Pulmonary artery endothelial cell (primary cell): Measurements from ENCODE around the gene ZFP36L1. TPM values are rescaled to one million over a fixed set of nuclear protein-coding genes. Genes with fewer than 3 reads are reported as not detected.

ENCODE experiments used
- DNase-seq: peaks from one replicate; pipeline ENCODE4 v3.0.0-alpha.2; 2011; ENCODE audit warnings: low read depth, low spot score
- total RNA-seq: library from RNA; depleted of rRNA; stranded (reverse); fragments of >200 nt; gene quantifications from 2 replicates; pipeline ENCODE4 v1.2.3, GENCODE V29; 2014

The ZFP36L1 gene
- total RNA-seq, 1 donor from 2014 or later: 15.4 TPM

DNA sequence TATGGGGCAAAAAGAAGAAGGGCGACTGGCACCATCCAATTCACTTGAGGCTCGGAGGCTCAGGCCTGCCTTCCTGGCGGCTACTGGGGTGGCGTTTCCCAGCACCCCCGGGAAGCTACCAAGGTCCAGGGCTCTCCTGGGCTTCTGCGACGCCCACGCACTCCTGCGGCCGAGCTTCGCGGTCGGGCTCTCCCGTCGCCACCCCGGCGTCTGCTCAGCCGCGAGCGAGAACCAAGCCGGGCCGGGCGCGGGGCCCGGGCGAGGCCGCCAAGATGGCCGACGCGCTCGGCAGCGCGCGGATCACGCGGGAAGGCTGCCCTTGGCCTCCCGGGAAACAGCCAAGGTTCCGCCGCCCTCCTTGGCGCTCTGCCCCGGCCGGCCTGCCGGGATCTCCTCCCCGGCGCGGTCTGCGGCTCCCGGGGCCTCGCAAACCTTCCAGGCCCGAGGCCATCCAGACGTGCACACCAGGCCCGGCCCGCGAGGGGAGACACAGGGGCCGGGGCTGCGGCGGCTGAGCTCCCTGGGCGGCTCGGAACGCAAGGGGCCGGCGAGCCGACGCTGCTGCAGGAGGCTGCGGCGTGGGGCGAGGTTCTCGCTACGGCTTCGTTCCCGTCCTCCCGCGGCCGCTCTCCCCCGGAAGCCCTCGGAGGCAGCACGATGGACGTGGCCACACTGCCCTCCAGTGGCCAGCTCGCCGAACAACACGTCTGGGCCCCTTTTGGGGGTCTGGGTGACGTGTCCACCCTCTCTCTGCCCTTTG lies 23.5 kb upstream of the ZFP36L1 start:
- DNase-seq: no peak

GRCh38 chr14:68815298-68816182 lies 22.7 kb upstream of the ZFP36L1 start:
- DNase-seq: no peak

DNA sequence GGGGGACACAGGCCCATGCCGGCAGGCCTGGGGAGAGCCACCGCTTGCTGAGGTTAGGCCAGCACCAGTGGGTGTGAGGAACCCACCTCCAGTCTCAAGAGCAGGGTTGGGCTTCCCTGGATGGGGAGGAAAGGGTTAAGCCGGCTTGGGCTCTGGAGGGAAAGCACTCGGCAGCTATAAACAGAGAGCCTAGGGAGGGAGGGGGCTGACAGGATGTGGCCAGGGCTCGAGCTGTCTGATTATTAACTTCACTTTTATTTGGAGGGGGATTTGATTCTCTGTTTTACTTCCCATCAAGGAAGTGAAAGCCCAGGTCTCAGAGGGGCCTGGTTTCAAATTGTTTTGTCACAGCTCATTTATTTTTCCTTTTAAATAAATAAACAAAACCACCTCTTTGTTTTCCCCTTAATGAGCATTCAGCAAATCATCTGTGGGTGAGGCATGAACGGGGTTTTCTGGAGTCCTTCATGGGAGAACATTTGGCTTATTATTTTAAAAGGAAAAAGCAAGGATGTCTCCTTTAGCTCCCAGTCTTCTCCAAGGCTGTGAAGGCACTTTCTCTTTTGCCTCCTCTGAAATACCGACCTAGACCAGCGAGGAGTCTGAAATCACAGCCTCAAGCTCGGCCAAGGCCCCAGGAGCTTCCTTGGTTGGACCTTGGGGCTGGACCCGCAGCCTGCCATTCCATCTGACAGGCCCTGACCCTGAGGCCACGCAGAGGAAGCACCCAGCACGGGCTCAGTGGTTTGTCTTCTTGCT lies 21.9 kb upstream of the ZFP36L1 start:
- DNase-seq: no peak

DNA sequence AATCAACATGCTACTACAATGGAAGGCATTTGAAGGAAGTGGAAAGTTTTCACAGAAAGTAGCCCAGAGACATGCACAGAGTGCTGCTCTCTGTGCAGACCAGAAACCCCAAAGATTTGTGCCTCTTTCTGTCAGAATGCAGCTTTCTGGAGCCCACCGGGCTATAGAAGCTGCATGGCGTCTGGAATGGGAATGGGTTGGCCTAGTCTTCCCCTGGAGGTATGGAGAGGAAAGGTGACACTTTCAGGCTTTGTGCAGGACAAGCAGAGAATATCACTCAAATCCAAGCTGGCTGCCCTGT lies 21.3 kb upstream of the ZFP36L1 start:
- DNase-seq: no peak

GRCh38 chr14:68813318-68813838 lies 20.5 kb upstream of the ZFP36L1 start:
- no peak for DNase-seq

DNA sequence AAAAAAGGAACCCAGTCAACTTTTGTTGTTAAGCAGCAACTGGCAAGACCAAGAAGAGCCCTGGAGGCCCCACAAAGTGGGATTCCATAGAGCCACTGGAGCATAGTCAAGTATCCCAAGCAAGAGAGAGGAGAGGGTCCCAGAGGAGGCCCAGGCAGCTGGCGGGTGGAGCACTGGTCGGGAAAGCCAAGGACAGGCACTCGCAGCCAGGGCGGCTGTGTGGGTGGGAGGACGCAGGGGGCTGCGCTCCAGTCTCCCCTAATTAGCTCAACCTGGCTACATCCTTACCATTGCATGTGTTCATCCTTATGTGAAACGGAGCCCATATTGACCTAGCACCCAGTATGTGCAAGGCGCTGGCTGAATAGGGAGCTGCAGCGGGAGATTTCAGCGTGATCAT lies 18.3 kb upstream of the ZFP36L1 start:
- no peak for DNase-seq

DNA sequence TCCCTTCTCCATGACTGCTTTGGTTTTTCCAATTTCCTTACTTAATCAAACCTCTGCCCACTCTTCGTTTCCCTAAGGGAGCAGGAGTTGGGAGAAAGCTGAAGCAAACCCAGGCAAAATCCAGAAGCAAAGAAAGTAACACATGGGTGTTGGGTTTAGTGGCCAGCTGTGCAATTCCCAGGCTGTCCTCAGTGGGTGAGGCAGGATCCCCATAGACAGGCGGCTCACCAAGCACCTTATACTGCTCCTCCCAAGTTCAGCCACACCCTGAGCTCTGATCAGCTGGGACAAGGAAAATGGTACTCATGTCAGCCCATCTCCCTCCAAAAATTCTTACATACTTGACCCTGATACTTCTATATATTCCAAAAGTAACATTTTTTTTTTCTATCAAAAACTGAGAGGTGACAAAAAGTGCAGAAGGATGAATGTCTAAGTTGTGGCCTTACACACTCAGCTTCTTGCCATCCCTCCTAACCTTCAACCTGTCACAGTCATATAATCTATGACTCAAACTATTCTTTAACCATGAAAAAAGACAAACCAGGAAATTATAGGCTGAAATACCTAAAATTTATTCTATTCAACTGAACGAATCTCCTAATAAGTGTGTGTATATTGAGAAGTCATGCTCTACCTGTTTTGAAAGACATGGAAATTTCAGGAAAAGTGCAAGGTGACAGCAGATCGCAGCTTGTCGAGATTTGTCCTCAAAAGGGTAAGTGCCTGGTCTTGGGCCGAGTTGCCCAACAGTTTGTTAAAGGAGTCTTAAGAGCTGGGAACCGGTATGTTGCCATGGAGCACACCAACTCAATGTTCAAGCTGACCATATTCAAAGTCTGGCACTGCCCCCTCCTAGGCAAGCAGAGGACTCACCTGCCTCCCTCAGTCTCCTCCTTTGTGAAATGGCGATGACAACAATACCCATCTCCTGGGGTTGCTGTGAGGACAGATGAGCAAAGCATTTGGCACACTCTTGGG lies 17.6 kb upstream of the ZFP36L1 start:
- no peak for DNase-seq

DNA sequence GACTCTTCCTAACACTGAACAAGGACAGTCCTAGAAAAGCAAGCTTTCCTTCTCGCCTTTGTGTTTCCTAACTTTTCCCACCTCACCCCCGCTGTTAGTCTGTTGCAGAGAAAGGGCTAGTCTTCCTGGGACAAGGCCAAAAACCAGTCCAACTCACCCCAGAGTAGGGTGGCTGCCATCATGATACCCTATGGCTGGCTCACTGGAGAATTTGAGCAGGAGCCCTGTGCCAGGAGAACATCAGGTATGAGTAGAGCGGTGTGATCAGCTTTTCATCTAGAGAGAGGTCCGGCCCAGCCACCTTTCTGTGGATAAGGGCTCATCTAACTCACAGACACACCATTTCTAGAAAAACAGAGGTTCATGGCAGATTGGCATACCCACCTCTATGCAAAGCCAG lies 16.7 kb upstream of the ZFP36L1 start:
- DNase-seq: no peak

DNA sequence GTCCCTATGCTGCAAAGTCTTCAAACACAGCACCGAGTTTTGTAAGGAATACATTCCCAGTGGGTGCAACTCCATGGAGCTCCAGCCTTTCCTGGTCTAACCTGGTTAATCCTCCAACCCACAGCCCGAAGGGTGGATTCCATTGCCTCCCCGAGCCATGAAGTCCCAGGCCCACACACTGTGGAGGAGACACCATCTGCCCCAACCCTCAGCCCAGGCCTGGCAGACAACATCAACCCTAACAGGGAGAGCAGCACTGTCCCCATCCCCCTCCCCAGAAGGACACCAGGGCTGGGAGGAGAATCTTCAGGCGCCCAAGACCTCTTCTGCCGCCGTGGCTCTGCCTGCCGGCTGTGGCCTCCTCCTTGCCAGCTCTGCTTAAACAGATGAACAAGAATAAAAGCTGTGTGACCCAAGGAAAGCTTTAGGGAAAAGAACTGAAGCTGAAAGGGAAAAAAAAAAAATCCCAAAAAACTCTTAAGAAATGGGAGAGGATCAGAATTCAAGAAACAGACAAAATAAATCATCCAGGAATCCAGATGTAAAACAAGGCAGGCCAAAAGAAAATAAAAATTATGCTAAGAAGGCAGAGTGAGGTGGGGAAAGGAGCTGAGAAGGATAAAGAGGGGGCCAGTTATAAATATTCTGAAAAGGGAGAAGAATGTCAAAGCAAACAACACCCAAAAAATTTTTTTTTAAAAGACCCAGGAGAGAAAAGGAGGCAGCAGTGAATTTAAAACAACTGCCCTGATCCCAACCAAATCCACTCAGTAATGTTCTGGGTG lies 16.0 kb upstream of the ZFP36L1 start:
- DNase-seq: no peak

- DNase-seq: no peak
These were observed 15.1 kb upstream of the ZFP36L1 start for GRCh38 chr14:68807987-68808386.

DNA sequence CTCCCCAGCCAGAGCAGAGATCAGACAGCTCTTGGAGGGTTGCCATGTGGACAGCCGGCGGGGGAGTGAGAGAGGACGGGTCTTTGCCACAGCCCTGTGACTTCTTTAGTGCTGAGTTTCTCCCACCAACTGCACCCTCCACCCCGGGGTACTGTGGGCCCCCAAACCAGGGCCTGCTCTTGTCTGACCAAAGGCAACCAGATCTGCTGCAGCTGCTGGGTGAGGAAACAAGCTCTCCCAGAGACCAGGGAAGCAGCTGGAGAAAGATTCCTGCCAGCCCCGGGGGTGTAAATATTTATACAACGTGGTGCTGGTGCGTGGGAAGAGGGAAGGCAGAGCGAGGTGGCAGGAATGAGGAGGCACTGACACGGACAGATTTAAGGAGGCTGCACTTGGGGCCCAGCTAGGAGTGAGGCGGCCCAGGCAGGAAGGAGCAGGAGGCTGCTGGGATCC lies 14.3 kb upstream of the ZFP36L1 start:
- no peak for DNase-seq

DNA sequence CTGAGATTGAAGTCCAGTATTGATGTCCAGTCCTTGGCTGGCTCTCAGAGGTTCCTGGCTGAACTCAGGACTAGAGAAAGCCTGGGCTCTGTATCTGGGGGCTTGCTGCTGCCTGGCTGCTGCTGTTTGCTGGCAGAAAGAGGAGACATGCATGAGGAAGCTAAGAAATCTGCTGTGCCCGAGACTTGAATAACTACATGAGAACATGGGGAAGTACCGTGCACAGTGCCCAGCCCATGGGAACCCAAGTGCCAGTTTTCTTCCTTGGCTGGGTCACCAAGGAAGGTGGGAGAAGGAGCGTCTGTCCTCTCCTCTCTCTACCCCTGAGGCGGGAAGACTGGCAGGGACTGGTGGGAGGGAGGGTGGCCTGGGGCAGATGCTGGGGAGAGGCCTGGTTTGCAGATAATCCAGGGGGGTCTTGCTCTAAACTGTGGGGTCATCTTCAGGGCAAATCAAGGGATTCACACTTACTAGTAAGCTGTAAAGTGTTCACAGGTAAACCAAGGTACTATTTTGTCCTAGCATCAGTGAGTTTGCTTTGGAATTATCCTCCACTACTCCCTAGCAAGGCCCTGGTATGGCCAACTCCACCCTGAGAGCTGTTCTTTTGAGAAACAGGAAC lies 13.8 kb upstream of the ZFP36L1 start:
- no peak for DNase-seq

DNA sequence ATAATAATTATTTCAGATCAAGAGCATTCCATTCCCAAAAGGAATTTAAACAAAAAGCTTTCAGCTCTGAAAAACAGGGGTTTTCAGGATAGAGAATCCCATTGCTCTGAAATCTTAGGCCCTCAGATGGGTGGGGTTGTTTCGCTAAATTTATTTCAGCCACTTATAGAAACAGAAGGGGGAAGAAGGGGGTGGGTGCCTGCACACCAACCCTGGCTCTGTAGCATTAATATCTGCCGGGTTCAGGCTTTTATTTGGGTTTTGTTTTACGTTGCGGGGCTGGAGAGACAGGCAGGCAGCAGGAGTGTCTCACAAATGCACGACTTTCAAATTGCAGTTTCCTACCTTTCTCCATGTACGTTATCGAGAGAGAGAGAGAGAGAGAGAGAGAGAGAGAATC lies 12.5 kb upstream of the ZFP36L1 start:
- no peak for DNase-seq

DNA sequence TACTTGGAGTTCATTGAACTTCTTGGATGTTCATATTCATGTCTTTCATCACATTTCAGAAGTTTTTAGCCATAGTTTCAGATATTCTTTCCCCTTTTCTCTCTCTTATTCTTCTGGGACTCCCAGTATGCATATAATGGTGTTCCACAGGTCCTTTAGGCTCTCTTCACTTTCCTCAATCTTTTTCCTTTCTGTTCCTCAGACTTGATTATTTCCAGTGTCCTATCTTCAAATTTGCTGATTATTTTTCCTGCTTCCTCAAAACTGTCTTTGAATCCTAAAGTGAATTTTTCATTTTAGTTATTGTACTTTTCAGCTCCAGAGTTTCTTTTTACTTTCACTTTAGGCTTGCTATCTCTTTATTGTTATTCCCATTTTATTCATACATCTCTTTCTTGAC lies 8.8 kb upstream of the ZFP36L1 start:
- DNase-seq: no peak

GRCh38 chr14:68800953-68801352 lies 8.1 kb upstream of the ZFP36L1 start:
- DNase-seq: no peak

- DNase-seq: no peak
These were observed 7.5 kb upstream of the ZFP36L1 start for GRCh38 chr14:68800390-68800789.

DNA sequence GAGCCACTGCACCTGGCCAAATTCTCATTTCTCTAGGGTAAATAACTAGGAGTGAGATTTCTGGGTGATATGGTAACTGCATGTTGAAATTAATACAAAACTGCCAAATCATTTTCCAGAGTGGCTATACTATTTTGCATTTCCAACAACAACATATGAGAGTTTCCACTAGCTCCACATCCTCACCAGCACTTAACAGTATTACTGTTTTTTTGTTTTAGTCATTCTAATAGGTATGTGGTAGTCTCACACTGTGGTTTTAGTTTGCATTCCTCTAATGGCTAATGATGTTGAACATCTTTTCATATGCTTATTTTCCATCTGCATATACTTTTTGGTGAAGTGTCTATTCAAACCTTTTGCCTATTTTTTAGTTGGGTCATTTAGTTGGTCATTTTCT lies 5.8 kb upstream of the ZFP36L1 start:
- DNase-seq: no peak

GRCh38 chr14:68797121-68797670 lies 4.3 kb upstream of the ZFP36L1 start:
- DNase-seq: no peak
